Iris pigment epithelial cell (primary cell): ENCODE measurements around the gene GMDS.
A peak's percentile ranks its signal among the peaks of the same experiment; 100 is the strongest.

Experiments
- DNase-seq: peaks from one replicate; pipeline ENCODE4 v3.0.0-alpha.2; 2011; ENCODE audit warnings: low read depth

Gene GMDS

DNA sequence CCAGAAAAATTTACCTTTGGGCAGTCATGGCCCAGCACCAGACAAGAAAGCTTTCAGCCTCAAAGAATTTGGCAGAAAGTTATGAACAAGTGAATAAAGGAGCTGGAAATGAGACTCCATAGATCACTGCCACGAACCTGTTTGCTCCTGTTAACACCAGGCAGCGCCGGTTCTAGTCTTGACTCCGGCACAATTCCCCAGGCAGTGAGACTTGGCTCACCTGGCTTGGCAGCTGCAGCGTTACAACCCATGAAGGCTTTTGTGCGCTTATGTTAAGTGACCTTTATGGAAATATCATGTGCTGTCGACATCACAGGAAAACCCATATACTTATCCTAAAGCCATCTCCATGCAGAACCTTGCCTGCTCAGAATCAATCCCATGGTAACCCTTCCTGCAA is 657.9 kb downstream of the GMDS start:
- DNase-seq, result no peak

DNA sequence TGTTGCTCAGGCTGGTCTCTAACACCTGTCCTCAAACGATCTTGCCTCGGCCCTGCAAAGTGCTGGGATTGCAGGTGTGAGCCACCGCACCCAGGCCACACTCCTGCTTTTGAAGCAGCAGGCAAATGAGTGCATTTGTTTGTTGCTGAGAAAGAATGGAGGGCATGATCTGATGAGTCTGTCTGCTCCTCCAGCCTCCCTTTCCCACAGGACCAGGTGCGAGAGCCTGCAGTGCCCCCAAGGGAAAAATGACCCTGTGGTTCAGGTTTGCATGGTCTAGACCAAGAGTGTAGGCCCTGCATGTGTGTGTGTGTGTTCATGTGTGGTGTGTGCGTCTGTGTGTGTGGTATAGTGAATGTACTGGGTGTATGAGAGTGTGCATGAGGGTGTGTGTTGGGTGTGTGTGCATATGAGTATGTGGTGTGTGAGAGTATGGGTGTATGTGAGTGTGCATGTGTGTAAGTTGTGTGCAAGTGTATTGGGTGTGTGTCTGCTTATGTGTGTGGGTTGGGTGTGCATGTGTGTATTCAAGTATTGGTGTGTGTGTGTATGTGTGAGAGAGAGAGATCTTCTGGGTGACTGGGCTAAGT is 658.4 kb downstream of the GMDS start:
- DNase-seq, result no peak

DNA sequence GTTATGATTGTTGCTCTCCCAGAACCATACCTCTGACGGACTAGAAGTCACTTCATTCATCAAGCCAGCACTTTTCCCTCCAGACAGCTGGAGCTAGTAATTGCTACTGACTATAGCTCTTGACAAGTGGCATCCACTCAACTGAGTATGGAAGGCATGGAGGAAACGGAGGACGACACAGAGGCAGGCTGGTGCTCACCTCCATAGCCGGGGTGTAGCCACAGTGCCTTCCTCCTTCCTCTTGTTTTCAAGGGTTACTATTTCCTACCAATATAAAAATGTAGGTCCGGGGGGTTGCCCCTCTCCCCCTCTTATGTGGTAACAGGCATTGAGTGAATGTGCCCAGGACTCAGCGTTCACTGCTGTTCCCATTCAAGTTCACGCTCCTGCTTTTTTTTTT is 659.1 kb downstream of the GMDS start:
- no peak for DNase-seq

DNA sequence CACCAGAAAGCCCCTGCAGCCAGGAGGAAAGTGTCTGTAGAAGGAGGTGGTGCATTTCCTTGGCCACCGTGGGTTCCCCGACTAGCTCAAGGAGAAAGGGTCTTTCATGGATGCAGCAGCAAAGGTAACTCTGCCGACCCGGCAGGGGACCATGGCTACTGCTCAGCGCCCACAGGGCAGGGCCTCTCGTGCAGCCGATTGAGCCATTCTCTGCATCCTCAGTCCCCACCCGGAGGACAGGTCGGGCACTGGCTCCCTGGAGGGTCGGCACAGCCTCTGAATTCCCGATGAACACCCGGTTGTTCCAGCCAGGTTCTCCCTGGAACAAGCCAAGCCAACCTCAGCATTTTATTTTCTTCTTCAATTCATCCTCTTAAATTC is 659.7 kb downstream of the GMDS start:
- no peak for DNase-seq

- no peak for DNase-seq
Observed at GRCh38 chr6:1584996-1585668, 660.3 kb downstream of the GMDS start.

DNA sequence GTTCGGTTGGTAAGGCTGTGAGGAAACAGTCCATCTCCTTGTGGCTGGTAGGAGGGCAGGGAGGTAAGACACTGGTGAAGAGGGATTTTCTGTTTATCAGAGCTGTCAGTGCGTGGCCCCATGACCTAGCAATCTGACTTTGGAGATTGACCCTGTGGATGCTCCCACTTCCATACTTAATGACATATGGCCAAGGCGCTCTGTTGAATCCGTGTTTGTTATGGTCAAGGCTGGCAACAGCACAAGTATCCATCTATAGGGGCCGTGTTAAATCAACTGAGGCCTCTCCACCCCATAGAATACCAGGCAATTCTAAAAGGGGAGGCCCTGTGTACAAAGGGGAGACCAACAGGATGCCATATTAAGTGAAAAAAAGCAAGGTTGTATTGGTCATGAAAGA is 661.3 kb downstream of the GMDS start:
- DNase-seq, result no peak

DNA sequence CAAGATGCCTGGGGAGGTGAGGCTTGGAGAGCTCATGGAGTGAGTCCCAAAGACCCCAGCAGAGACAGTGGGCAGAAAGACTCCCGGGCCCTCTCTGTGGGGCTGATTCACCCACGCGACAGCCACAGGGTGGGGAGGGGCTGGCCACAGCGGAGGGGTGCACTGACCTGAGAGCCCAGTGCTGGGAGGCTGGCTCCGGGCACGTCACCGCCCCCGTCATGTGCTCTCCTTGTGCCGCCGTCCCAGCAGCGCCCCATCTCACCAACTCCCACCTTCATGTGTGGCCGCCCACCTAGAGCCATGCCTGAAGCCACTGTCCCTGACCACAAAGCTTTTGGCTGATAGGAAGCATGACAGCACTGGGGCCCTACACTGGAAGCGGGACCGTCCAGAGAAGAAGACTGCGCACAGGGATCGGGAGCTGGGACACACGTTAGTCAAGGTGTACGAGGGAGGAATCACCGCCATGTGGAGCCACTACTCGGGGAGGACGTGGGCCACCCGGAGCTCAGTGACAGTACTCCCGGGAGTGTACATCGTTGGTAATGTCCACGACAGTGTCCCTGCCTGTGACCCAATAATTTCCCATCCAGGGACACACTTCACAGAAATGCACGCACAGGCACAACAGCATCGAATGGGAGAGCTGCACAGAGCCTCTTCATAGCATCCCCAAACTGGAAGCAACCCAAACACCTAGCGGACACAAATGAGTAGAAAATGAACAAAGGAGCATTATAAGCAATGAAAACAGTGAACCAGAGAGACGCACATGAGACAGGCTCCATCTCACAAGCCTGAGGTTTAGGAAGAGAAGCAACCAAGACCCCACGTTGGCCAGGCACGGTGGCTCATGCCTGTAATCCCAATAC is 664.0 kb downstream of the GMDS start:
- DNase-seq, result no peak

GRCh38 chr6:1580585-1580984 is 664.8 kb downstream of the GMDS start:
- no peak for DNase-seq

GRCh38 chr6:1580109-1580508 is 665.3 kb downstream of the GMDS start:
- DNase-seq, result peak; percentile 46

- DNase-seq, result no peak
Observed at GRCh38 chr6:1579096-1579495, 666.3 kb downstream of the GMDS start.

GRCh38 chr6:1577896-1578745 is 667.3 kb downstream of the GMDS start:
- no peak for DNase-seq

DNA sequence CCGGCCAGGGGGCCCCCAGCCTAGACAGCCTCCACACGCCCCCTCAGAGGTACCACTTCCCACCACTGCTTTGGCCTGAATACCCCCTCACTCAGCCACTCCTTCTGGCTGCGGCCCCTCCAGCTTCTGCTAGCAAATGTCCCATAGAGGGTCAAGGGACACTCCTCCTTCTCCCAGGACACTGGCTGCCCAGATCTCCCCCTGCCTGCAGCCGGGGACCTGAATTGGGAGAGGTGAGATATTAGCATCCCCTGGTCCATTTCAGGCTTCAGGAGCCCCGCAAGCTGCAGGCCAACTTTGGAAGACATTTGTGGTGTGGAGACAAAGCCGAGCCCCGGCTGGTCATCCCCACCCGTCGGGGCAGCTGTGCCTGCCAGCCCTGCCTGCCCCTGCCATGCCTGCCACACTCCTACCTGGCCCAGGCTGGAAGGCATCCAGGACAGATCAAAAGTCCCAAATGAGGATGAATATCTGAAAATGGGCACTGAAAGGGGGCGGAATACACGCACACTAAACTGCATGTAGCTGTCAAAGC is 668.2 kb downstream of the GMDS start:
- no peak for DNase-seq

DNA sequence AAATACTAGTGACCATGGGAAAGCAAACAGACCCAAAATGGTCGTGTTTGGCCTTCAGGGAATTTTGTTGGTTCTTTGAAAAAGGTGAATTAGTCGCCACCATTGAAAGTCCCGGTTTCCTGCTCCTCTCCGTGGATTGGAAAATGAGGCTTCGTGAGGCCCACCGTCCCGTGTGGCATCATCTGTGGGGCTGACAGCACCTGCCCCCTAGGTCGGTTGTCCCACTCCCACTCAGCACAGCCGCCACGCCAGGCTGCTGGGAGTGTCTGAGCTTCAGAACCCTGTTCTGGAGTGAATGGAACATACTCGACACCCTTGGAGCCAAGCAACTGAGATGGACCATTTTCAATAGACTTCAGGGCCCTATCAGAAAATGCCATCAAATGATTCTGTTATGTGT is 668.7 kb downstream of the GMDS start:
- no peak for DNase-seq

GRCh38 chr6:1576166-1576565 is 669.2 kb downstream of the GMDS start:
- no peak for DNase-seq

- peak; percentile 42 for DNase-seq
Observed at GRCh38 chr6:1575210-1576041, 670.0 kb downstream of the GMDS start.

- DNase-seq, result peak; percentile 5
Observed at GRCh38 chr6:1574890-1575209, 670.6 kb downstream of the GMDS start.

GRCh38 chr6:1574083-1574761 is 671.2 kb downstream of the GMDS start:
- no peak for DNase-seq
